Ascending aorta (tissue), 2 donors: Measurements from ENCODE around the gene SLC4A11. TPM values are rescaled to one million over a fixed set of nuclear protein-coding genes. Genes with fewer than 3 reads are reported as not detected.

Experiments
- DNase-seq, 2 donors: peaks; one replicate each; pipeline ENCODE4 v3.0.0-alpha.2; 2019; ENCODE audit warnings: low spot score in 2 of 2
- H3K27ac ChIP-seq, 2 donors: fragments of 200-600 bp; sonication (generic); one replicate each; pipeline ENCODE4 v1.5.1; 2016 to 2017; ENCODE audit warnings: mild to moderate bottlenecking in 1 of 2
- H3K27me3 ChIP-seq: fragments of 200-600 bp; sonication (generic); one replicate; pipeline ENCODE4 v1.5.1; 2017
- H3K36me3 ChIP-seq, 2 donors: fragments of 200-600 bp; sonication (generic); one replicate each; pipeline ENCODE4 v1.5.1; 2016
- H3K4me1 ChIP-seq, 2 donors: fragments of 200-600 bp; sonication (generic); one replicate each; pipeline ENCODE4 v1.5.1; 2016 to 2017; ENCODE audit warnings: mild to moderate bottlenecking in 1 of 2
- H3K4me3 ChIP-seq, 2 donors: fragments of 200-600 bp; sonication (generic); one replicate each; pipeline ENCODE4 v1.5.1; 2016 to 2017; ENCODE audit warnings: mild to moderate bottlenecking in 1 of 2
- H3K9me3 ChIP-seq, 2 donors: fragments of 200-600 bp; sonication (generic); one replicate each; pipeline ENCODE4 v1.5.1; 2016
- CTCF ChIP-seq, 3 experiments: fragments of 200-600 bp in 2 of 3; fragments of 450-650 bp in 1 of 3; sonication (generic) in 2 of 3; IDR thresholded peaks; one replicate each; pipeline ENCODE4 v1.5.1; 2016 to 2019; ENCODE audit warnings: antibody characterized with exemption in 3 of 3, mild to moderate bottlenecking in 1 of 3, moderate library complexity in 1 of 3
- intact Hi-C: fragments of 100-400 bp; cut with DNase I; formaldehyde crosslinking; loops from one replicate; pipeline ENCODE4 v1.15.1; 2023
- total RNA-seq: library from RNA; depleted of rRNA; stranded (reverse); fragments of >200 nt; gene quantifications from one replicate; pipeline ENCODE4 v1.1.0, GENCODE V29; 2016

SLC4A11 gene
- total RNA-seq, 1 donor from 2014 or later: 1.6 TPM

- Histone ChIP-seq H3K4me3 (peak overlapping the region in 1 of 2 donors; percentile 7), H3K4me1 (peaks cover 0 to 11% of the 10 kb centered on the region in 2 donors), H3K9me3 (no peaks in the 10 kb centered on the region), H3K27ac (no peak overlapping the region), H3K27me3 (no peaks in the 10 kb centered on the region), H3K36me3 (peaks cover 16 to 33% of the 10 kb centered on the region in 2 donors)
- TF ChIP-seq CTCF (IDR thresholded peaks at IDR 0.05): no peak
- intact Hi-C loops: no loop called here
- no peak for DNase-seq
Observed at GRCh38 chr20:3248993-3249347, 10.0 kb upstream of the SLC4A11 start.

- no peak for DNase-seq
- intact Hi-C loops: no loop called here
- Histone ChIP-seq H3K9me3 (no peaks in the 10 kb centered on the region), H3K36me3 (peaks cover 16 to 27% of the 10 kb centered on the region in 2 donors), H3K4me3 (peak overlapping the region in 1 of 2 donors; percentile 7), H3K4me1 (peaks cover 0 to 11% of the 10 kb centered on the region in 2 donors), H3K27ac (no peak overlapping the region), H3K27me3 (no peaks in the 10 kb centered on the region)
- TF ChIP-seq CTCF (IDR thresholded peaks at IDR 0.05): peak in 1 of 3 experiments; percentile 13
Observed at GRCh38 chr20:3248167-3248992, 9.4 kb upstream of the SLC4A11 start.

- no peak overlapping the region for H3K4me3 ChIP-seq
- DNase-seq: no peak
- no peaks in the 10 kb centered on the region for H3K9me3 ChIP-seq
- no peak overlapping the region for H3K27ac ChIP-seq
- H3K27me3 ChIP-seq: no peaks in the 10 kb centered on the region
- peaks cover 13 to 19% of the 10 kb centered on the region in 2 donors for H3K36me3 ChIP-seq
- intact Hi-C loops: no loop called here
- H3K4me1 ChIP-seq: peaks cover 0 to 11% of the 10 kb centered on the region in 2 donors
- TF ChIP-seq CTCF (IDR thresholded peaks at IDR 0.05): no peak
Observed at GRCh38 chr20:3247638-3248037, 8.6 kb upstream of the SLC4A11 start.

GRCh38 chr20:3246682-3247081, 7.7 kb upstream of the SLC4A11 start:
- Histone ChIP-seq H3K27me3 (no peaks in the 10 kb centered on the region), H3K4me1 (peaks cover 0 to 11% of the 10 kb centered on the region in 2 donors), H3K27ac (no peak overlapping the region), H3K36me3 (peaks cover 3 to 10% of the 10 kb centered on the region in 2 donors), H3K4me3 (no peak overlapping the region), H3K9me3 (no peaks in the 10 kb centered on the region)
- no peak for TF ChIP-seq CTCF (IDR thresholded peaks at IDR 0.05)
- no peak for DNase-seq
- intact Hi-C loops: no loop called here

- no peak for DNase-seq
- no peaks in the 10 kb centered on the region for H3K27me3 ChIP-seq
- peaks cover 0 to under 1% of the 10 kb centered on the region in 2 donors for H3K36me3 ChIP-seq
- H3K9me3 ChIP-seq: no peaks in the 10 kb centered on the region
- H3K4me1 ChIP-seq: peaks cover 0 to 11% of the 10 kb centered on the region in 2 donors
- intact Hi-C loops: no loop called here
- H3K4me3 ChIP-seq: no peak overlapping the region
- H3K27ac ChIP-seq: no peak overlapping the region
- no peak for TF ChIP-seq CTCF (IDR thresholded peaks at IDR 0.05)
Observed at GRCh38 chr20:3245711-3246110, 6.7 kb upstream of the SLC4A11 start.
